ENCODE measurements around the gene MITF. TPM values are rescaled to one million over a fixed set of nuclear protein-coding genes. Genes with fewer than 3 reads are reported as not detected.
A peak's percentile ranks its signal among the peaks of the same experiment; 100 is the strongest.

Gene MITF
- total and polyA plus RNA-seq, 8 donors: 1.8 to 9.7 (median 5.5) TPM

GRCh38 chr3:69926385-69926784 is 187.1 kb downstream of the MITF start:
- intact Hi-C loops (cut with DNase I): no loop called here
- no peak for FAIRE-seq
- no peaks in the 10 kb centered on the region for H3K27me3 ChIP-seq

GRCh38 chr3:69927571-69927970 is 188.3 kb downstream of the MITF start:
- ATAC-seq (peak in 1 of 4 donors; percentile 19), FAIRE-seq (no peak), DNase-seq (no peak)
- intact Hi-C loops (cut with DNase I): no loop called here
- Histone ChIP-seq H3K36me3 (no peaks in the 10 kb centered on the region), H3K9me3 (no peaks in the 10 kb centered on the region), H3K4me3 (no peak overlapping the region), H3K27ac (no peak overlapping the region), H3K4me1 (no peaks in the 10 kb centered on the region), H3K27me3 (no peaks in the 10 kb centered on the region)
- no peak for TF ChIP-seq CTCF (IDR thresholded peaks at IDR 0.05)

More at GRCh38 chr3:69926385-69926784, 187.1 kb downstream of the MITF start:
- 68 to 72% methylated on average over 8 of the region's 8 CpGs for WGBS, 2 donors
- Histone ChIP-seq H3K36me3 (no peaks in the 10 kb centered on the region), H3K27ac (no peak overlapping the region), H3K4me1 (no peaks in the 10 kb centered on the region), H3K4me3 (no peak overlapping the region), H3K9me3 (no peaks in the 10 kb centered on the region)
- TF ChIP-seq CTCF (IDR thresholded peaks at IDR 0.05): no peak
- DNase-seq (no peak), ATAC-seq (no peak)

- ATAC-seq (no peak), DNase-seq (no peak), FAIRE-seq (no peak)
- Histone ChIP-seq H3K27me3 (no peaks in the 10 kb centered on the region), H3K4me3 (no peak overlapping the region), H3K4me1 (no peaks in the 10 kb centered on the region), H3K36me3 (no peaks in the 10 kb centered on the region), H3K27ac (no peak overlapping the region), H3K9me3 (no peaks in the 10 kb centered on the region)
- intact Hi-C loops (cut with DNase I): no loop called here
- TF ChIP-seq CTCF (IDR thresholded peaks at IDR 0.05): no peak
- WGBS, 2 donors: 82 to 90% methylated on average over 4 of the region's 4 CpGs
These were observed 189.8 kb downstream of the MITF start for GRCh38 chr3:69929019-69929418.

GRCh38 chr3:69930564-69930963 is 191.3 kb downstream of the MITF start:
- no peak overlapping the region for H3K4me3 ChIP-seq
- no peaks in the 10 kb centered on the region for H3K4me1 ChIP-seq
- H3K9me3 ChIP-seq: no peaks in the 10 kb centered on the region
- intact Hi-C loops (cut with DNase I): no loop called here
- no peaks in the 10 kb centered on the region for H3K27me3 ChIP-seq
- DNase-seq (no peak), ATAC-seq (no peak), FAIRE-seq (peak; percentile 17)
- no peaks in the 10 kb centered on the region for H3K36me3 ChIP-seq
- no peak overlapping the region for H3K27ac ChIP-seq
- WGBS, 2 donors: 57 to 59% methylated on average over 2 of the region's 2 CpGs
- no peak for TF ChIP-seq CTCF (IDR thresholded peaks at IDR 0.05)

GRCh38 chr3:69932087-69932486 is 192.8 kb downstream of the MITF start:
- ATAC-seq: no peak
- Histone ChIP-seq H3K27me3 (no peaks in the 10 kb centered on the region), H3K27ac (no peak overlapping the region), H3K36me3 (no peaks in the 10 kb centered on the region), H3K4me1 (no peaks in the 10 kb centered on the region), H3K9me3 (no peaks in the 10 kb centered on the region), H3K4me3 (no peak overlapping the region)
- no peak for TF ChIP-seq CTCF (IDR thresholded peaks at IDR 0.05)
- no peak for FAIRE-seq
- 97% methylated on average over 2 of the region's 2 CpGs for WGBS, 2 donors
- intact Hi-C loops (cut with DNase I): no loop called here
- DNase-seq: no peak
